IMR-90 (cell line): Measurements from ENCODE around the gene TMEM95.

Source experiments
- BHLHE40 ChIP-seq: fragments of 150-350 bp; IDR thresholded peaks from 2 replicates; pipeline ENCODE4 v1.6.1; 2016; ENCODE audit warnings: mild to moderate bottlenecking, low read depth, low read length
- CEBPB ChIP-seq: IDR thresholded peaks from 2 replicates; pipeline ENCODE4 v1.6.1; 2012; ENCODE audit warnings: low read depth, low read length, improper control_type of control experiment
- CHD1 ChIP-seq: IDR thresholded peaks from 2 replicates; pipeline ENCODE4 v1.6.1; 2012; ENCODE audit warnings: low read depth, low read length, improper control_type of control experiment
- MAFK ChIP-seq: IDR thresholded peaks from 2 replicates; pipeline ENCODE4 v1.6.1; 2012; ENCODE audit warnings: low read depth, low read length, improper control_type of control experiment
- MAZ ChIP-seq: IDR thresholded peaks from 2 replicates; pipeline ENCODE4 v1.6.1; 2012; ENCODE audit warnings: low read depth, mild to moderate bottlenecking, low read length, improper control_type of control experiment, moderate library complexity, borderline replicate concordance
- MXI1 ChIP-seq: IDR thresholded peaks from 2 replicates; pipeline ENCODE4 v1.6.1; 2012; ENCODE audit warnings: low read depth, mild to moderate bottlenecking, low read length, moderate library complexity, borderline replicate concordance
- POLR2A ChIP-seq: IDR thresholded peaks from 2 replicates; pipeline ENCODE4 v1.6.1; 2012; ENCODE audit warnings: mild to moderate bottlenecking, low read depth, low read length
- RAD21 ChIP-seq: IDR thresholded peaks from 2 replicates; pipeline ENCODE4 v1.6.1; 2012; ENCODE audit warnings: low read length, improper control_type of control experiment
- RCOR1 ChIP-seq: IDR thresholded peaks from 2 replicates; pipeline ENCODE4 v1.6.1; 2012; ENCODE audit warnings: mild to moderate bottlenecking, low read length, improper control_type of control experiment; ENCODE audit not compliant: insufficient replicate concordance
- RFX5 ChIP-seq: IDR thresholded peaks from 2 replicates; pipeline ENCODE4 v1.8.0; 2012; ENCODE audit warnings: low read depth, mild to moderate bottlenecking, low read length, moderate library complexity
- SMC3 ChIP-seq: fragments of 150-350 bp; IDR thresholded peaks from 2 replicates; pipeline ENCODE4 v1.6.1; 2016; ENCODE audit warnings: low read depth, mild to moderate bottlenecking, antibody characterized with exemption, low read length, moderate library complexity
- TF ChIP-seq, protein P1 (sequence below): conservative IDR thresholded peaks from 2 replicates; pipeline ENCODE4 v1.5.1; 2012; ENCODE audit warnings: mild to moderate bottlenecking, low read depth, low read length, improper control_type of control experiment
- TF ChIP-seq, protein P2 (sequence below): fragments of 150-350 bp; IDR thresholded peaks from 2 replicates; pipeline ENCODE4 v1.6.1; 2017; ENCODE audit warnings: mild to moderate bottlenecking, antibody characterized with exemption, low read length, low read depth
- TF ChIP-seq, protein P3 (sequence below): fragments of 150-350 bp; IDR thresholded peaks from 2 replicates; pipeline ENCODE4 v1.6.1; 2016; ENCODE audit warnings: low read depth, mild to moderate bottlenecking, low read length, moderate library complexity, borderline replicate concordance

DNA sequence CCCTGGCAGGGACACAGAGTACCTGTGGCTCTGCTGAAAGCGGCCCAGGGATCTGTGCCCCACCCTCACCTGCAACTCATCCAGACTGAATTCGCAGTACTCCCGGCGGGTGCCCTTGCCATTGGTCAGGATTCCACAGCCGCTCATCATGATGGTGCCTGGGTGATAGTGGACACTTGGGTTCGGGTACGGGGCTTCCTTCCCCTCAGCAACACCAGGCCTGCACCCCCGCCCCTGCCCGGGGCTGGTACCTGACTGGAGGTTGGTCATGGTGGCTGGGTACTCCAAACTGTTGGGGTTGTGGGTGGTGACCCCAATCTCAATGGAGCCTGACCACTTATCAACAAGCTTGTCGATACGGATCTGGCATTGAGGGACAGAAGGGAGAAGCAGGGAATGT lies 28.8 kb upstream of the TMEM95 start:
- TF ChIP-seq BHLHE40 (no peak), RFX5 (no peak), POLR2A (no peak), CEBPB (no peak), RAD21 (no peak), SMC3 (no peak), MAFK (no peak), MXI1 (no peak), MAZ (no peak), CHD1 (no peak), RCOR1 (no peak)
- TF ChIP-seq, protein P1, sequence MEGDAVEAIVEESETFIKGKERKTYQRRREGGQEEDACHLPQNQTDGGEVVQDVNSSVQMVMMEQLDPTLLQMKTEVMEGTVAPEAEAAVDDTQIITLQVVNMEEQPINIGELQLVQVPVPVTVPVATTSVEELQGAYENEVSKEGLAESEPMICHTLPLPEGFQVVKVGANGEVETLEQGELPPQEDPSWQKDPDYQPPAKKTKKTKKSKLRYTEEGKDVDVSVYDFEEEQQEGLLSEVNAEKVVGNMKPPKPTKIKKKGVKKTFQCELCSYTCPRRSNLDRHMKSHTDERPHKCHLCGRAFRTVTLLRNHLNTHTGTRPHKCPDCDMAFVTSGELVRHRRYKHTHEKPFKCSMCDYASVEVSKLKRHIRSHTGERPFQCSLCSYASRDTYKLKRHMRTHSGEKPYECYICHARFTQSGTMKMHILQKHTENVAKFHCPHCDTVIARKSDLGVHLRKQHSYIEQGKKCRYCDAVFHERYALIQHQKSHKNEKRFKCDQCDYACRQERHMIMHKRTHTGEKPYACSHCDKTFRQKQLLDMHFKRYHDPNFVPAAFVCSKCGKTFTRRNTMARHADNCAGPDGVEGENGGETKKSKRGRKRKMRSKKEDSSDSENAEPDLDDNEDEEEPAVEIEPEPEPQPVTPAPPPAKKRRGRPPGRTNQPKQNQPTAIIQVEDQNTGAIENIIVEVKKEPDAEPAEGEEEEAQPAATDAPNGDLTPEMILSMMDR: no peak
- TF ChIP-seq, protein P2, sequence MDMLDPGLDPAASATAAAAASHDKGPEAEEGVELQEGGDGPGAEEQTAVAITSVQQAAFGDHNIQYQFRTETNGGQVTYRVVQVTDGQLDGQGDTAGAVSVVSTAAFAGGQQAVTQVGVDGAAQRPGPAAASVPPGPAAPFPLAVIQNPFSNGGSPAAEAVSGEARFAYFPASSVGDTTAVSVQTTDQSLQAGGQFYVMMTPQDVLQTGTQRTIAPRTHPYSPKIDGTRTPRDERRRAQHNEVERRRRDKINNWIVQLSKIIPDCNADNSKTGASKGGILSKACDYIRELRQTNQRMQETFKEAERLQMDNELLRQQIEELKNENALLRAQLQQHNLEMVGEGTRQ: no peak
- TF ChIP-seq, protein P3, sequence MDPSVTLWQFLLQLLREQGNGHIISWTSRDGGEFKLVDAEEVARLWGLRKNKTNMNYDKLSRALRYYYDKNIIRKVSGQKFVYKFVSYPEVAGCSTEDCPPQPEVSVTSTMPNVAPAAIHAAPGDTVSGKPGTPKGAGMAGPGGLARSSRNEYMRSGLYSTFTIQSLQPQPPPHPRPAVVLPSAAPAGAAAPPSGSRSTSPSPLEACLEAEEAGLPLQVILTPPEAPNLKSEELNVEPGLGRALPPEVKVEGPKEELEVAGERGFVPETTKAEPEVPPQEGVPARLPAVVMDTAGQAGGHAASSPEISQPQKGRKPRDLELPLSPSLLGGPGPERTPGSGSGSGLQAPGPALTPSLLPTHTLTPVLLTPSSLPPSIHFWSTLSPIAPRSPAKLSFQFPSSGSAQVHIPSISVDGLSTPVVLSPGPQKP: no peak
